MM.1S (cell line): ENCODE data around the gene DCDC2.

Source experiments
- DNase-seq: peaks from one replicate; pipeline ENCODE4 v3.0.0-alpha.2; 2015
- H2AFZ ChIP-seq: fragments of 300-600 bp; sonication (generic); 2 replicates; pipeline ENCODE4 v1.6.0; 2016; ENCODE audit warnings: antibody characterized with exemption, low read length
- H3F3A ChIP-seq: fragments of 300-600 bp; sonication (generic); 2 replicates; pipeline ENCODE4 v1.6.1; 2016; ENCODE audit warnings: mild to moderate bottlenecking, antibody characterized with exemption, low read length, moderate library complexity, mixed read lengths; ENCODE audit not compliant: insufficient read depth
- H3K27ac ChIP-seq: fragments of 300-600 bp; sonication (generic); 2 replicates; pipeline ENCODE4 v1.5.1; 2016; ENCODE audit warnings: mild to moderate bottlenecking, low read length
- H3K27me3 ChIP-seq: fragments of 300-600 bp; sonication (generic); replicated peaks from 2 replicates; pipeline ENCODE4 v1.6.0; 2016; ENCODE audit warnings: low read length; ENCODE audit not compliant: insufficient read depth
- H3K36me3 ChIP-seq: fragments of 300-600 bp; sonication (generic); replicated peaks from 2 replicates; pipeline ENCODE4 v1.6.1; 2016; ENCODE audit warnings: mild to moderate bottlenecking, low read length, mixed read lengths; ENCODE audit not compliant: insufficient read depth
- H3K4me1 ChIP-seq: fragments of 300-600 bp; sonication (generic); 2 replicates; pipeline ENCODE4 v1.6.1; 2016; ENCODE audit warnings: low read length, mixed read lengths
- H3K4me2 ChIP-seq: fragments of 300-600 bp; sonication (generic); 2 replicates; pipeline ENCODE4 v1.6.0; 2016; ENCODE audit warnings: low read depth, low read length
- H3K4me3 ChIP-seq: fragments of 300-600 bp; sonication (generic); 2 replicates; pipeline ENCODE4 v1.5.1; 2016; ENCODE audit warnings: low read length, mixed read lengths
- H3K79me2 ChIP-seq: fragments of 300-600 bp; sonication (generic); 2 replicates; pipeline ENCODE4 v1.6.1; 2016; ENCODE audit warnings: mixed run types, low read length, mixed read lengths
- H3K9ac ChIP-seq: fragments of 300-600 bp; sonication (generic); 2 replicates; pipeline ENCODE4 v1.6.1; 2016; ENCODE audit warnings: low read length, mixed read lengths
- H3K9me2 ChIP-seq: fragments of 300-600 bp; sonication (generic); replicated peaks from 2 replicates; pipeline ENCODE4 v1.6.1; 2016; ENCODE audit warnings: mild to moderate bottlenecking, low read length, mixed read lengths; ENCODE audit not compliant: insufficient read depth
- H3K9me3 ChIP-seq: fragments of 300-600 bp; sonication (generic); replicated peaks from 2 replicates; pipeline ENCODE4 v1.6.1; 2016; ENCODE audit warnings: mild to moderate bottlenecking, low read length, mixed read lengths; ENCODE audit not compliant: insufficient read depth
- H4K20me1 ChIP-seq: fragments of 300-600 bp; sonication (generic); 2 replicates; pipeline ENCODE4 v1.6.1; 2016; ENCODE audit warnings: mild to moderate bottlenecking, low read length, moderate library complexity, mixed read lengths; ENCODE audit not compliant: insufficient read depth
- CTCF ChIP-seq: fragments of 300-600 bp; sonication (generic); IDR thresholded peaks from 2 replicates; pipeline ENCODE4 v1.5.1; 2016; ENCODE audit warnings: antibody characterized with exemption, low read length, mixed read lengths
- EZH2 ChIP-seq: fragments of 300-600 bp; sonication (generic); optimal IDR thresholded peaks from 2 replicates; pipeline ENCODE3; 2017; ENCODE audit warnings: low read depth, mild to moderate bottlenecking, antibody characterized with exemption, low read length, mixed read lengths
- EZH2phosphoT487 ChIP-seq: fragments of 300-600 bp; sonication (generic); IDR thresholded peaks from 2 replicates; pipeline ENCODE4 v1.6.1; 2018; ENCODE audit warnings: antibody characterized with exemption, low read length

DCDC2 gene

DNA sequence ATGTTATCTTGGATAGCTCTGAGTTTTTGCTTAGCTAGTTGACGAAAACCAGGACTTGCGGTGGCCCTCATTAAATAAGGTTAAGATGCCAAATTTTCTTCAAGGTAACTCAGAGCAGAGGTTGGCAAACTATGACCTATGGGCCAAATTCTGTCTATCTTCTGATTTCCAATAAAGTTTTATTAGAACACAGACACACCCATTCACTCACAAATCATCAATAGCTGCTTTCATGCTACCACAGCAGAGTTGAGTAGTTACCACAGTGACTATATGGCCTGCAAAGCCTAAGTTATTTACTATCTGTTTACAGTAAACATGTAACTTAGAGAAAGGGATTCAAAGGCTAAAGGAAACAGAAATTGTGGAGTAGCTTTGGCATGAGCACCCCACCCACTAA is 23.6 kb downstream of the DCDC2 start:
- Histone ChIP-seq H3F3A (no peaks in the 10 kb centered on the region), H3K9me3 (no peaks in the 10 kb centered on the region), H3K9ac (no peak overlapping the region), H3K4me1 (no peaks in the 10 kb centered on the region), H3K27ac (no peak overlapping the region), H3K36me3 (no peaks in the 10 kb centered on the region), H3K27me3 (no peaks in the 10 kb centered on the region), H3K9me2 (no peaks in the 10 kb centered on the region), H3K4me2 (no peak overlapping the region), H3K79me2 (no peaks in the 10 kb centered on the region), H4K20me1 (no peaks in the 10 kb centered on the region), H2AFZ (no peak overlapping the region), H3K4me3 (no peak overlapping the region)
- no peak for TF ChIP-seq EZH2phosphoT487
- no peak for TF ChIP-seq CTCF
- TF ChIP-seq EZH2 = no peak
- no peak for DNase-seq

DNA sequence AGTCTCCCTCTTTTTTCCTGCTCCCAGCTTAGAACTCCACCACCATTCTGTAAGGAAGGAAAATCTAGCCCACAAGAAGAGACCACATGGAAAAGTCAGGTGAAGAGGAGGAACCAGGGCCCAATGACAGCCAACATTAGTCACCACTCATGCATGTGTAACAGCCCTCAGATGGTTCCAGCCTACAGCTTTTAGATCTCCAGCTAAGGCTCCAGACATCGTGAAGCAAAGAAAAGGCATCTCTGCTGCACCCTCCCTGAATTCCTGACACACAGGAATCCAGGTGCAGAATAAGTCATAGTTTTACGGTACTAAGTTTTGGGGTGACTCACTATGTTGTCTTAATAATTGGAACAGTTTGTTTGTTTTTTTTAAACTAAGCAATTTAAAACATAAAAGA is 25.5 kb downstream of the DCDC2 start:
- Histone ChIP-seq H3K36me3 (no peaks in the 10 kb centered on the region), H3K4me2 (no peak overlapping the region), H3F3A (no peaks in the 10 kb centered on the region), H3K4me3 (no peak overlapping the region), H3K9me2 (no peaks in the 10 kb centered on the region), H3K79me2 (no peaks in the 10 kb centered on the region), H2AFZ (no peak overlapping the region), H3K4me1 (no peaks in the 10 kb centered on the region), H3K27me3 (no peaks in the 10 kb centered on the region), H3K9ac (no peak overlapping the region), H3K9me3 (no peaks in the 10 kb centered on the region), H3K27ac (no peak overlapping the region), H4K20me1 (no peaks in the 10 kb centered on the region)
- DNase-seq = no peak
- no peak for TF ChIP-seq EZH2
- TF ChIP-seq EZH2phosphoT487 = no peak
- TF ChIP-seq CTCF = no peak

- H3K9me2 ChIP-seq = no peaks in the 10 kb centered on the region
- H4K20me1 ChIP-seq = no peaks in the 10 kb centered on the region
- H3K4me3 ChIP-seq = no peak overlapping the region
- H3K9ac ChIP-seq = no peak overlapping the region
- TF ChIP-seq EZH2phosphoT487 (no peak), CTCF (no peak)
- no peaks in the 10 kb centered on the region for H3K9me3 ChIP-seq
- H3F3A ChIP-seq = no peaks in the 10 kb centered on the region
- H3K79me2 ChIP-seq = no peaks in the 10 kb centered on the region
- H3K4me1 ChIP-seq = no peaks in the 10 kb centered on the region
- H2AFZ ChIP-seq = no peak overlapping the region
- no peaks in the 10 kb centered on the region for H3K36me3 ChIP-seq
- no peak overlapping the region for H3K4me2 ChIP-seq
- no peak overlapping the region for H3K27ac ChIP-seq
- no peaks in the 10 kb centered on the region for H3K27me3 ChIP-seq
- DNase-seq = no peak
These were observed 27.6 kb downstream of the DCDC2 start for GRCh38 chr6:24330137-24330732.
